GM18520 (cell line): ENCODE results near the gene MAT2A.

Experiments
- ATAC-seq: cut with Tn5 transposase; IDR thresholded peaks from one replicate; pipeline ENCODE4 v1.9.1; 2021; ENCODE audit not compliant: unreplicated experiment

Gene MAT2A

GRCh38 chr2:85538507-85539360 lies at the start of gene MAT2A:
TSS of gene MAT2A (plus strand) at chr2:85539168. CDS start at chr2:85539288, 120 bp downstream.
- ATAC-seq = peak; percentile 44

DNA sequence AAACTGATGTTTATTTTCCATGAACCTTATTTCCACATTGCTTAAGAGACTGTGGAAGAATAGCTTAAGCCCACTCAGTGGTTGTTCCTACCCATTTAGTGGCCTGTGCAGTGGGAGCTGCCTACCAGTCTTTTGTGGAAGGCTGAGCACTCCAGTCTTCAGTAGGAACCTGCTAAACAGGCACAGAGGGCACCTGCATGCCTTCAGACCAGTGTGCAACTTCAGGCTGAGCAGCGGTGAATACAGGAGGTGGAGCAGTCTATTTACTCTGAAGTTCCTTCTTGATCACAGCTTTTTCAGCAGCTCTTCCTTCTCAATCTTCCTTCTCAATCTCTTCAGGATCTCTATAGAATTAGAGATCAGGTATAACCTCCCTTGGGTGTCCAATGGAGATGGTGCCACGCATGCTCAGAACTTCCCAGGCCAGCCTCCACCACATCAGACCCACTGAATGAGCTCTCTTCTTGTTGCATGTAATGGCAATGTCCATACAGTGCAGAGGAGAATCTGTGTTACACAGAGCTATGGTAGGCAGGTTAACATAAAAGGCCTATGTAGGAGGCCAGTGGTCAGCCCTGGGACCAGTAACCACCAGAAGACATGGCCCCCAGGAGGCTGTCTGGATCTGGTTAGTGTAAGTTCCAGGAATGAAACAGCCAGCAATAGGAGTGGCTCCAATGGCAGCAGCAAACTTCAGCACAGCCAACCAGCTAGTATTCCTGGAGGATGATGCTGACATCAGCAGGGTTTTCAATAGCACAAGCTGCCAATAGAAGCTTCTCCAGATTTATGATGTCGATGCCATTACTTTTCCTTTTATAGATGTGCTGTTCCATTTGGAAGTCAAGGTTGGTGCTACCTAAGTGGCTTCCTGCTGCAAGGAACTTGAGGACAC lies 47.9 kb upstream of the MAT2A start:
- ATAC-seq = no peak

- no peak for ATAC-seq
These were observed 42.5 kb upstream of the MAT2A start for GRCh38 chr2:85496436-85496835.

DNA sequence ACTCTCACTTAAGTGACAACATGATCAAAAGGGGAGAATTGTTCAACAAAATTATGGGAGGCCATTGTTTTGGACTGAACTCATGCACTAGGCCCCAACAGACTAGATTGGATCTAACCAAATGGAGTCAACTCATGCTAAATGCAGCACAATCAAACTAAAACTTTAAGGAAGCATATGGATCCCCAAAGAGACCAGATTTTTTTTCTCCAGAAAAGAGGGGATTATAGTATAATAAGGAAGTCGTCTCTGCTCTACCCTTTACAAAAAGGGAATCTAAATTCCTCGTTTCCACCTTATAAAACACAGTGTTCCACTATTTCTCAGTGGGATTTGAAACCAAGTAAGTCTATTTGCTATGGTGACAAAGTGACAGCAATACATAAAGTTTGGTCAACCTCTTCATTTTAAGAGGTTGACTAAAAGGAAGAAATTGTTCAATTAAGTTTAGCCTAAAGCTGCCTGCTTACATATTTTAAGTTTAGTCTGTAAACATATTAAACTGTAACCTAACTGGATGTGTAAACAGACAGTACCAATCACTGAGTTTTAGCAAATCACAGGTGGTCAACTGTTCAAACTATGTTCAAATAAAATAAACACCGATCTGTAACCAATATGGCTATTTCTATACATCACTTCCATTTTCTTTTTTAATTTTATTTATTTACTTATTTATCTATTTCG lies 40.9 kb upstream of the MAT2A start:
- no peak for ATAC-seq

- no peak for ATAC-seq
These were observed 37.7 kb upstream of the MAT2A start for GRCh38 chr2:85501248-85501647.

DNA sequence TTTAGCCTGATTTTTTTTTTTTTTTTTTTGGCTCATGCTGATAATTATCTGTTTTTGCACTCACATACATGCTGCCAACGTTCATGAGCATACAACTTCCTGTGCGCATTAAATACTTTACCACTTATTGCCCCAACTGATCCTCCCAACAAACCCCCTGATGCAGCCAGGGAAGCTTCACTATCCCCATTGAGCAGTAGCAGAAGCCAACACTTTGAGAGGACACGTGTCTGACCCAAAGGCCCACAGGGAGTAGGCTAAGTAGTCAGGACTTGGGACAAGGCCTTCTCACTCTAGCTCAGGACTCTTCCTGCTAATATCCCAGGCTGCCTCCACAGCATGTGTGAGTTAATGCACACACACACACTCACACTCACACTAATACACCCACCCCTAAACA lies 36.2 kb upstream of the MAT2A start:
- no peak for ATAC-seq

- ATAC-seq = no peak
These were observed 35.7 kb upstream of the MAT2A start for GRCh38 chr2:85503168-85503850.

DNA sequence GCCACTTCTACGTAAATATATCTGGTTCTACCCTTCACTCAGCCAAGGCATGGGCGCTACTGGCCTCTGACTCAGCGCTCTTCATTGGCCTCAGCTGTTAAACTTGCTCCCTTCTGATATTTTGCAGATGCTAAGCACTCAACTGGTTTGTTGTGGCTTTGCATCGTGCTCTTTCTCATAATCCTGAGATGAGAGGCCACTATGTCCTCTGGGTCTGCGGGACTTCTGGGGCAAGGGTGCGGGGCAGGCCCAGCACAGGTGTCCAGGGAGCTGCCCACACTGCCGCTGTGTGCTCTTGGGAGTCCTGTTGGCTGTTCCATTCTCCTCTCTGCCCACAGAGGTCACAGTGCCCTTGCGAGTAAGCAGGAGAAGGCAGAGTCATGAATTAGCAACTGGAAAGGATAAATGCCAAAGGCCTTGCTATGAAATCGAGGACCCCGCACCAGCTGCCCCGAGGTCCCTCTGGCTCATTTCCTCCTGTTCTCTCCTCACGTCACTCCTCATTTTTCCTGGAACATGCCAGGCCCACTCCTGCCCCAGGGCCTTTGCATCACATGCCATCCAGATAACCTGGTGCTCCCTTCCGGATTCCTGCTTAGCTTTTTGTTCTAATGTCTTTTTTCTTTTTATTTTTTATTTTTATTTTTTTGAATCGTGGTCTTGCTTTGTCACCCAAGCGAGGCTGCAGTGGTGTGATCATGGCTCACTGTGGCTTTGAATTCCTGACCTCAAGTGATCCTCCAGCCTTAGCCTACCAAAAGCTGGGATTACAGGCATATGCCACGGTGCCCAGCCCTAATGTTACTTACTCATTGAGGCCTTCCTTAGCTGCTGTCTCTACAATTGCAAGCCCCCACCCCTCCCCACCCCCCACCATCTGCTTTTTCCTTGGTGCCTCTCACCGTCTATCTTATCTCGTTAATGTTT lies 34.9 kb upstream of the MAT2A start:
- ATAC-seq = no peak

DNA sequence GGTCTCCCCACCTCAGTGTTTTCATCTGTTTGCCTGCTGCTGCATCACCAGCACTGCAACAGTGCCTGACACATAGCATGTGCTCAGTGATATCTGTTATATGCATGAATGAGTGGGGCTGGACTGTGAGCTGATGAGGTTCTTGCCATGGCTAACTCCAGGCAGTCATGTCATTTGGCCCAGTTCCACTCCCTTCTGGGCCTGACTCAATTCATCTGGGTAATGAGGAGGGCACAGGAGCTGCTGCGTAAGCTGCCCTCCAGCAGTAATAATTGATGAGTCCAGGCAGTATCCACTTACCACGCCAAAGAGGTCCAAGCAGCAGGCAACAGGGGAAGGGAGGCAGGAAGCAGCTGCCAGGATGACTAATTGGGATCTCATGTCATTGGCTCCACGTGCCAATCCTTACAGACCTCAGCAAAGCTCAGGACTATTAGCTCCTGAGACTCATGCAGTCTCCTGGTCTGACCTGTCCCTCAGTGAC lies 34.1 kb upstream of the MAT2A start:
- ATAC-seq = no peak

- no peak for ATAC-seq
These were observed 33.3 kb upstream of the MAT2A start for GRCh38 chr2:85505551-85506238.

DNA sequence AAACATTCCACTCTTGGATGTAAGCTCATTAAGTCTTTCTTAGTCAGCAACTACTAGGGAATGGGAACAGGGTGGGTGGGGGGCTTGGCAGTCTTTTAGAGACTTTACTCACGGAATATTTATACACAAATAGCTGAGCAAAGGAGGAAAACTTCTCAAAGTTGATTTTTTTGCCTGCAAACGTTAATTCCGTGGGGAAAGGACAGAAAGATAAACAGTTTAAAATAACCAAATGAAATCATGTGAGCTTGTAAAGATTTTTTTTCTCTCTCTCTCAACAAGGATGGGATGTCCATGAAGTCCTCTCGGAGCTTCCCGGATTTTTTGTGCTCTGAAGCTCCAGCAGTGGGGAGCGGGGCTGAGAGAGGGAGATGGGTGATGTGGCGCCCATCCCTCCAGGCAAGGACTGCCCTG lies 32.2 kb upstream of the MAT2A start:
- ATAC-seq = no peak

DNA sequence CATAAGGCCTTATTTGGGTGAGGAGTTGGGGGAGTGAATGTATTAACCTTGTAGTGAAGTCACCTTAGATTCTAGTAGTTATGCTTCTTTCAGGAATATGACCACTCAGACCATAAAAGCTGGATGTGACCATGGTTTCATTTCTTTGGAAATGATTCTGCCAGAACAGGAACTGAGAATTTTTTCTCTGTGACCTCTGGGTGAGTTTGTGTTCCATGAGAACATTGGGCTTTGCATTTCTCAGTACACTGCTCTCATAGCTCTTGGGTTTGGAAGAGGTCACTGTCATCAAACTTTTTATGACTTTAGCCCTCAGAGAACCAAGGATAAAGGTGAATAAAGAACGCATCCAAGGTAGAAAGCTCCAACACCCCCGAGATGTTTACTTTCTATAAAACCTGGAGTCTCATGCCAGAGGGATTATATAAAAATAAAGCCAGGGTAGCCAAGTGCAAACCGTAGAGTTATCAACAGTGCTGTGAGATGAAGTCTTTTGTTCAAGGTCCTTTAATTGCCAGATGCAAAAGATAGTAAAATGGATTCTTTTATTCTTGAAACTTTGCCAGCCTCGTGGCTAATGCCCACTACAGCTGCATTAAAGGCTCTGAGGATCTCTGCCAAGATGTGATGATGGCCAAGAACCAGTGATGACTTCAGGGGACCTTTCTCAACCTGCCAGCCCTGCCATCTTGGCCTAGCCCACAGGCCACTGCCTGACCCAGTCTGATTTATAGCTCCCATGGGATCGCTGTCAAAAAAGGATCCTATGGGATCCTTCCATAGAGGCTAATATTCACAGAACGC lies 27.8 kb upstream of the MAT2A start:
- ATAC-seq = no peak

DNA sequence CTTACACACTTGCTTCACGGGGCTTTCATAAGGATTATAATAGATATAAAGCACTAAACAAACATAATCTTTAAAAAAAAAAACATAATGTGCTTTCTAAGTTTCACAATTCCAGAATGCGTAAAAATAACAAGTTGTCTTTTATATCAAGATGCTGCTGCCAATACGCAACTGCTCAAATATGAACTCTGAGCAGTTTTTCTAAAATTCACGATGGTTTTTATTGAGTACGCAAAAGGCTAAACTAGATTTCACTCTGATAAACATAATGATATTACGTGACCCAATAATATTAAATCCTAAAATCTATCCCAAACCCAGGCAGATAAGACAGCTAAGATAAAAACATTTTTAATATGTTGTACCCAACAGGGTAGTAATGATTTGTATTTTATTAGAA lies 24.6 kb upstream of the MAT2A start:
- no peak for ATAC-seq

GRCh38 chr2:85516653-85517389 lies 22.1 kb upstream of the MAT2A start:
- ATAC-seq = no peak

- ATAC-seq = no peak
These were observed 16.8 kb upstream of the MAT2A start for GRCh38 chr2:85522090-85522647.

DNA sequence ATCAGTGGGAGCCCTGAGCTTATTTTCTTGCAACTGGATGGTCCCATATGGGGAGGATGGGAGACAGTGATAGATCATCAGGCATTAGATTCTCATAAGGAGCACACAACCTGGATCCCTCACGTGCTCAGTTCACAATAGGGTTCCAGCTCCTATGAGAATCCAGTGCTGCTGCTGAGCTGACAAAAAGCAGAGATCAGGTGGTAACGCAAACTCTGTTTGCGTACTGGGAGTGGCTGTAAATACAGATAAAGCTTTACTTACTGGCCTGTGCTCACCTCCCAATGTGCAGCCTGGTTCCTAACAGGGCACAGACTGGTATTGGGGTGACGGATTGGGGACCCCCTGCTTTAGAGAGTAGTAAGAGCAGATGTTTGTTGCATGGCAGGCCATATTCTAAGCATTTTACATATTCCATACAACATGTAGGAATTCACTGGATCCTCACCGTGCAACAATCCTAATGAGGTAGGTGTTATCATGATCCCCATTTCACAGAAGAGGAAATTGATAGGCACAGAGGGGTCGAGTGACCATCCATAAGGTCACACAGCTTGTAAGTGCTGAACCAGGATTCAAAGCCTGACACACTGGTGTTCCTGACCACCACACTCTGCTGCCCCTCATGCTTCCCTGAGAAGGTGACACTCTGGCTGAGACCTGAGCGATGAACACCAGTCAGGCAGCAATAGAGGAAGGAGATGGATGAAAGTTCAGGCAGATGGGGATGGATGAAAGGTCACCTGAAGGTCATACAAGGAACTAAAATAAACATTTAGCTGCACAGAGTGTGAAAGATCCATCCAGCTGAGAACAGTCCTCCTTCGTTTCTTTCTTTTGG lies 15.7 kb upstream of the MAT2A start:
- ATAC-seq = no peak
